Astrocyte (in vitro differentiated cells and primary cell): Measurements from ENCODE around the gene CSRP3. TPM values are rescaled to one million over a fixed set of nuclear protein-coding genes. Genes with fewer than 3 reads are reported as not detected.

Experiments used
- DNase-seq: peaks from one replicate; pipeline ENCODE4 v3.0.0-alpha.2; 2010; ENCODE audit warnings: low read depth
- FAIRE-seq: peaks from 2 replicates; lab custom pipeline; 2011; peaks lifted over from hg19 to GRCh38; lab: Jason Lieb, UNC
- H2AFZ ChIP-seq: 2 replicates; pipeline ENCODE4 v1.6.0; 2012; ENCODE audit warnings: low read depth, low read length, inconsistent platforms
- H3K27ac ChIP-seq: 2 replicates; pipeline ENCODE4 v1.5.1; 2011; ENCODE audit warnings: low read depth, low read length, inconsistent platforms
- H3K27me3 ChIP-seq: 2 replicates; pipeline ENCODE4 v1.6.0; 2011; ENCODE audit warnings: low read length, inconsistent platforms; ENCODE audit not compliant: insufficient read depth
- H3K36me3 ChIP-seq: 2 replicates; pipeline ENCODE4 v1.5.1; 2011; ENCODE audit warnings: low read length, inconsistent platforms; ENCODE audit not compliant: insufficient read depth
- H3K4me1 ChIP-seq: 2 replicates; pipeline ENCODE4 v1.5.1; 2011; ENCODE audit warnings: low read length, inconsistent platforms; ENCODE audit not compliant: insufficient read depth
- H3K4me2 ChIP-seq: 2 replicates; pipeline ENCODE4 v1.6.0; 2012; ENCODE audit warnings: low read length, inconsistent platforms
- H3K4me3 ChIP-seq: 2 replicates; pipeline ENCODE4 v1.5.1; 2011; ENCODE audit warnings: low read depth, mild to moderate bottlenecking, low read length, inconsistent platforms; ENCODE audit not compliant: insufficient read depth
- H3K79me2 ChIP-seq: 2 replicates; pipeline ENCODE4 v1.6.0; 2012; ENCODE audit warnings: mild to moderate bottlenecking, low read length, inconsistent platforms; ENCODE audit not compliant: insufficient read depth
- H3K9ac ChIP-seq: 2 replicates; pipeline ENCODE4 v1.6.0; 2012; ENCODE audit warnings: mild to moderate bottlenecking, low read length, inconsistent platforms
- H3K9me3 ChIP-seq: 2 replicates; pipeline ENCODE4 v1.5.1; 2012; ENCODE audit warnings: low read depth, mild to moderate bottlenecking, low read length, inconsistent platforms; ENCODE audit not compliant: insufficient read depth
- H4K20me1 ChIP-seq: 2 replicates; pipeline ENCODE4 v1.6.0; 2012; ENCODE audit warnings: low read length, inconsistent platforms; ENCODE audit not compliant: insufficient read depth
- H3K27ac Mint-ChIP-seq: one replicate; pipeline ENCODE4 v1.8.0; 2021; ENCODE audit warnings: mild to moderate bottlenecking, mixed read lengths; ENCODE audit not compliant: unreplicated experiment
- H3K27me3 Mint-ChIP-seq: one replicate; pipeline ENCODE4 v1.8.0; 2021; ENCODE audit warnings: low read depth, mixed read lengths; ENCODE audit not compliant: unreplicated experiment
- H3K36me3 Mint-ChIP-seq: one replicate; pipeline ENCODE4 v1.8.0; 2021; ENCODE audit warnings: low read depth, mixed read lengths; ENCODE audit not compliant: unreplicated experiment
- H3K4me1 Mint-ChIP-seq: one replicate; pipeline ENCODE4 v1.8.0; 2021; ENCODE audit warnings: low read depth, mixed read lengths; ENCODE audit not compliant: unreplicated experiment
- H3K4me3 Mint-ChIP-seq: one replicate; pipeline ENCODE4 v1.8.0; 2021; ENCODE audit warnings: mild to moderate bottlenecking, moderate library complexity, mixed read lengths; ENCODE audit not compliant: unreplicated experiment
- H3K9me3 Mint-ChIP-seq: one replicate; pipeline ENCODE4 v1.8.0; 2021; ENCODE audit warnings: mild to moderate bottlenecking, mixed read lengths; ENCODE audit not compliant: unreplicated experiment
- CTCF ChIP-seq: IDR thresholded peaks from 2 replicates; pipeline ENCODE4 v1.5.1; 2011; ENCODE audit warnings: low read depth, mild to moderate bottlenecking, inconsistent platforms, low read length, moderate library complexity; ENCODE audit not compliant: insufficient read depth
- EZH2 ChIP-seq: IDR thresholded peaks from 2 replicates; pipeline ENCODE4 v1.6.1; 2012; ENCODE audit warnings: mild to moderate bottlenecking, low read length, inconsistent platforms; ENCODE audit not compliant: insufficient read depth
- total RNA-seq: library from RNA; stranded (reverse); gene quantifications from 2 replicates; pipeline ENCODE4 v1.2.1, GENCODE V29; 2021

The CSRP3 gene
- total RNA-seq, 1 donor from 2014 or later = 0.43 TPM

GRCh38 chr11:19204836-19205235, 3.1 kb upstream of the CSRP3 start:
- H3K27me3 Mint-ChIP-seq = peaks cover 9% of the 10 kb centered on the region
- FAIRE-seq = no peak
- no peaks in the 10 kb centered on the region for H3K36me3 Mint-ChIP-seq

GRCh38 chr11:19200410-19201201, 1.2 kb downstream of the CSRP3 start:
- Histone ChIP-seq H3K9ac (no peak overlapping the region), H3K79me2 (no peaks in the 10 kb centered on the region), H4K20me1 (no peaks in the 10 kb centered on the region), H3K27me3 (no peaks in the 10 kb centered on the region), H3K4me1 (peaks cover 18% of the 10 kb centered on the region), H3K27ac (no peak overlapping the region), H3K9me3 (no peaks in the 10 kb centered on the region), H3K4me3 (no peak overlapping the region), H3K36me3 (no peaks in the 10 kb centered on the region), H2AFZ (no peak overlapping the region), H3K4me2 (peak overlapping the region; percentile 42)
- Mint-ChIP-seq H3K9me3 (no peaks in the 10 kb centered on the region), H3K27ac (no peak overlapping the region), H3K27me3 (peaks cover 6% of the 10 kb centered on the region), H3K4me3 (no peak overlapping the region), H3K36me3 (no peaks in the 10 kb centered on the region), H3K4me1 (peaks cover 27% of the 10 kb centered on the region)
- peak; percentile 79 for DNase-seq
- no peak for FAIRE-seq
- TF ChIP-seq CTCF = no peak

More at GRCh38 chr11:19204836-19205235, 3.1 kb upstream of the CSRP3 start:
- Histone ChIP-seq H3K9me3 (no peaks in the 10 kb centered on the region), H3K4me1 (peaks cover 18% of the 10 kb centered on the region), H3K36me3 (no peaks in the 10 kb centered on the region), H3K4me2 (no peak overlapping the region), H3K4me3 (no peak overlapping the region), H3K79me2 (no peaks in the 10 kb centered on the region), H3K27ac (no peak overlapping the region), H3K9ac (no peak overlapping the region), H3K27me3 (peaks cover 18% of the 10 kb centered on the region), H2AFZ (no peak overlapping the region), H4K20me1 (no peaks in the 10 kb centered on the region)
- no peak overlapping the region for H3K27ac Mint-ChIP-seq
- H3K9me3 Mint-ChIP-seq = no peaks in the 10 kb centered on the region
- no peak overlapping the region for H3K4me3 Mint-ChIP-seq
- no peak for TF ChIP-seq CTCF
- TF ChIP-seq EZH2 = no peak
- H3K4me1 Mint-ChIP-seq = peaks cover 29% of the 10 kb centered on the region
- DNase-seq = no peak

GRCh38 chr11:19199771-19200170, 2.0 kb downstream of the CSRP3 start:
- H3K27me3 ChIP-seq = no peaks in the 10 kb centered on the region
- no peak overlapping the region for H3K4me3 Mint-ChIP-seq
- no peaks in the 10 kb centered on the region for H3K9me3 ChIP-seq
- H3K4me1 ChIP-seq = peaks cover 18% of the 10 kb centered on the region
- H3K27me3 Mint-ChIP-seq = peaks cover 6% of the 10 kb centered on the region
- H3K4me1 Mint-ChIP-seq = peaks cover 27% of the 10 kb centered on the region
- H3K27ac ChIP-seq = no peak overlapping the region
- H4K20me1 ChIP-seq = no peaks in the 10 kb centered on the region
- no peak for TF ChIP-seq CTCF
- no peak for TF ChIP-seq EZH2
- H3K79me2 ChIP-seq = no peaks in the 10 kb centered on the region
- H3K27ac Mint-ChIP-seq = no peak overlapping the region
- FAIRE-seq (no peak), DNase-seq (peak; percentile 21)
- H3K4me2 ChIP-seq = no peak overlapping the region
- H3K4me3 ChIP-seq = no peak overlapping the region
- no peaks in the 10 kb centered on the region for H3K9me3 Mint-ChIP-seq
- H3K36me3 ChIP-seq = no peaks in the 10 kb centered on the region
- no peak overlapping the region for H3K9ac ChIP-seq
- H3K36me3 Mint-ChIP-seq = no peaks in the 10 kb centered on the region
- H2AFZ ChIP-seq = no peak overlapping the region
